A549 (cell line): ENCODE measurements around the gene LRRIQ3. TPM values are rescaled to one million over a fixed set of nuclear protein-coding genes. Genes with fewer than 3 reads are reported as not detected.
"Not testable (repeated sequence)": the region's sequence is repeated elsewhere in the genome, so short reads cannot be mapped to it uniquely, and the experiment has no call there.

Source experiments
- ATAC-seq, 2 experiments: fragments of 200-7000 bp in 1 of 2; fragments of >200 bp in 1 of 2; cut with Nextera tagmentation in 1 of 2; cut with Tn5 transposase in 1 of 2; 3 replicates each; pipeline versions ENCODE4 v1.8.0 to v1.9.1; 2018 to 2020; ENCODE audit warnings: mild to moderate bottlenecking in 1 of 2, moderate library complexity in 1 of 2
- CTCF ChIA-PET: fragments of 300-600 bp; sonication (Branson Sonifier 250); formaldehyde crosslinking; extraction: SDS; loops from one replicate; lab custom pipeline; 2021; ENCODE audit warnings: antibody characterized with exemption, inconsistent platforms; lab: Yijun Ruan, JAX
- POLR2A ChIA-PET: fragments of 350-600 bp; formaldehyde crosslinking; extraction: SDS; loops from one replicate; lab custom pipeline; 2021; ENCODE audit warnings: antibody characterized with exemption, inconsistent platforms; lab: Yijun Ruan, JAX
- DNase-seq, 2 experiments: peaks; one replicate each; pipeline versions ENCODE4 v3.0.0 to v3.0.0-alpha.2; 2011 to 2016; ENCODE audit warnings: low read depth in 1 of 2, low spot score in 1 of 2
- FAIRE-seq: peaks from 2 replicates; lab custom pipeline; 2011; peaks lifted over from hg19 to GRCh38; lab: Jason Lieb, UNC
- H3K27ac ChIP-seq, 2 experiments: fragments of >200 bp; sonication (Bioruptor Twin); formaldehyde crosslinking; 3 replicates each; pipeline ENCODE4 v1.5.1; 2016 to 2017
- H3K4me1 ChIP-seq: fragments of >200 bp; sonication (Bioruptor Twin); formaldehyde crosslinking; 3 replicates; pipeline ENCODE4 v1.6.1; 2016
- H3K4me2 ChIP-seq: fragments of >200 bp; sonication (Bioruptor Twin); formaldehyde crosslinking; 3 replicates; pipeline ENCODE4 v1.6.1; 2016
- H3K4me3 ChIP-seq: fragments of >200 bp; sonication (Bioruptor Twin); formaldehyde crosslinking; 3 replicates; pipeline ENCODE4 v1.5.1; 2016
- H3K9me3 ChIP-seq: fragments of >200 bp; sonication (Bioruptor Twin); formaldehyde crosslinking; 3 replicates; pipeline ENCODE4 v1.6.1; 2016
- CBX8 ChIP-seq: fragments of 200-600 bp; sonication (generic); IDR thresholded peaks from 2 replicates; pipeline ENCODE4 v1.6.1; 2016
- EHMT2 ChIP-seq: fragments of 200-600 bp; sonication (generic); IDR thresholded peaks from 2 replicates; pipeline ENCODE4 v1.6.1; 2016; ENCODE audit warnings: antibody characterized with exemption, low read depth, mild to moderate bottlenecking, moderate library complexity
- EP300 ChIP-seq, 2 experiments: fragments of >200 bp; sonication (Bioruptor Twin); formaldehyde crosslinking; IDR thresholded peaks; 2 replicates in 1 of 2; 3 replicates in 1 of 2; pipeline ENCODE4 v1.6.1; 2016 to 2017
- ESRRA ChIP-seq: fragments of 150-350 bp; IDR thresholded peaks from 2 replicates; pipeline ENCODE4 v1.6.1; 2014; ENCODE audit warnings: mild to moderate bottlenecking, low read length, borderline replicate concordance
- FOSL2 ChIP-seq, 2 experiments: fragments of 450-650 bp in 1 of 2; fragments of >200 bp in 1 of 2; sonication (Bioruptor Twin) in 1 of 2; formaldehyde crosslinking; IDR thresholded peaks; 2 replicates each; pipeline versions ENCODE4 v1.5.0 to v1.6.1; 2016 to 2020; ENCODE audit warnings: mild to moderate bottlenecking in 1 of 2, moderate library complexity in 1 of 2
- FOXS1 ChIP-seq: fragments of 250-450 bp; sonication (Bioruptor Pico); IDR thresholded peaks from 2 replicates; pipeline ENCODE4 v1.5.0; 2020; ENCODE audit warnings: mild to moderate bottlenecking, moderate library complexity
- HES2 ChIP-seq: fragments of >200 bp; sonication (Bioruptor Twin); formaldehyde crosslinking; IDR thresholded peaks from 2 replicates; pipeline ENCODE4 v1.6.1; 2016
- HOXA7 ChIP-seq: fragments of 250-450 bp; sonication (Bioruptor Pico); IDR thresholded peaks from 2 replicates; pipeline ENCODE4 v1.5.0; 2020; ENCODE audit warnings: mild to moderate bottlenecking, moderate library complexity
- HOXB5 ChIP-seq: fragments of 250-450 bp; sonication (Bioruptor Pico); IDR thresholded peaks from 2 replicates; pipeline ENCODE4 v1.5.0; 2020; ENCODE audit warnings: mild to moderate bottlenecking, moderate library complexity
- JUN ChIP-seq, 2 experiments: fragments of >200 bp; sonication (Bioruptor Twin); formaldehyde crosslinking; IDR thresholded peaks; 2 replicates in 1 of 2; 3 replicates in 1 of 2; pipeline ENCODE4 v1.6.1; 2016 to 2017
- MAX ChIP-seq: IDR thresholded peaks from 2 replicates; pipeline ENCODE4 v1.6.1; 2012
- MAZ ChIP-seq: fragments of 150-350 bp; IDR thresholded peaks from 2 replicates; pipeline ENCODE4 v1.6.1; 2014; ENCODE audit warnings: antibody characterized with exemption, low read depth, low read length, borderline replicate concordance
- MYC ChIP-seq: IDR thresholded peaks from 2 replicates; pipeline ENCODE4 v1.6.1; 2012; ENCODE audit warnings: mild to moderate bottlenecking, inconsistent platforms, low read length, improper control_type of control experiment, borderline replicate concordance
- PBX3 ChIP-seq: IDR thresholded peaks from 2 replicates; pipeline ENCODE4 v1.6.1; 2012
- POLR2A ChIP-seq: IDR thresholded peaks from 2 replicates; pipeline ENCODE4 v1.6.1; 2012; ENCODE audit warnings: mild to moderate bottlenecking, low read length
- REST ChIP-seq: fragments of 200-600 bp; sonication (generic); IDR thresholded peaks from 2 replicates; pipeline ENCODE4 v1.6.1; 2016; ENCODE audit warnings: antibody characterized with exemption, mild to moderate bottlenecking, moderate library complexity
- TP53 ChIP-seq: fragments of 250-450 bp; sonication (Bioruptor Pico); IDR thresholded peaks from 2 replicates; pipeline ENCODE4 v1.5.0; 2021; ENCODE audit warnings: mild to moderate bottlenecking, moderate library complexity
- ZC3H11A ChIP-seq: fragments of 450-650 bp; IDR thresholded peaks from 2 replicates; pipeline ENCODE4 v1.6.1; 2014; ENCODE audit warnings: antibody characterized with exemption, mild to moderate bottlenecking
- WGBS: methylation state at CpG from one replicate; pipeline ENCODE4 v1.1.6; 2017; ENCODE audit errors: missing lambda C conversion rate; 5-methylcytosine and 5-hydroxymethylcytosine counted together
- polyA plus RNA-seq, 4 experiments: library from polyadenylated mRNA; depleted of rRNA in 3 of 4; stranded (reverse); fragments of >200 nt; fragmentation: RNase III in 1 of 4; extraction: RNeasy Plus Mini Kit Qiagen cat#74134 plus additional on column Dnase treatment in 1 of 4; gene quantifications; 2 replicates in 3 of 4; 3 replicates in 1 of 4; pipeline ENCODE4 v1.2.3, GENCODE V29; 2011 to 2017

LRRIQ3 gene
- polyA plus RNA-seq, 2 of the 4 experiments (the other 2 are of a cell fraction), result 2.4 to 3.9 TPM

- no peak overlapping the region for H3K4me2 ChIP-seq
- 42% methylated on average over 2 of the region's 2 CpGs for WGBS
- ATAC-seq (no peak), FAIRE-seq (no peak), DNase-seq (no peak)
- ChIA-PET CTCF (no interaction called here), POLR2A (no interaction called here)
- no peak overlapping the region for H3K27ac ChIP-seq
- TF ChIP-seq TP53 (CRISPR knock-in tag), result no peak
- no peak for TF ChIP-seq EHMT2
- no peak for TF ChIP-seq PBX3
- no peak for TF ChIP-seq REST
- TF ChIP-seq HOXB5 (CRISPR knock-in tag), result no peak
- no peak for TF ChIP-seq MAX
- TF ChIP-seq MAZ, result no peak
- TF ChIP-seq EP300 (IDR thresholded peaks at IDR 0.05), result no peak
- no peak for TF ChIP-seq ESRRA
- no peak for TF ChIP-seq HOXA7 (CRISPR knock-in tag)
- TF ChIP-seq JUN (IDR thresholded peaks at IDR 0.05), result no peak
- no peak for TF ChIP-seq ZC3H11A
- TF ChIP-seq FOXS1, result no peak
- TF ChIP-seq HES2, result no peak
- TF ChIP-seq POLR2A, result no peak
- TF ChIP-seq MYC, result no peak
- H3K4me3 ChIP-seq, result no peak overlapping the region
- peaks cover 6% of the 10 kb centered on the region; the same call in 1 of the 3 replicates for H3K4me1 ChIP-seq
- H3K9me3 ChIP-seq, result no peaks in the 10 kb centered on the region
These were observed 4.1 kb downstream of the LRRIQ3 start for GRCh38 chr1:74193908-74194307.

- CTCF ChIA-PET, result no interaction called here
- TF ChIP-seq CBX8 (no peak), FOSL2 (IDR thresholded peaks at IDR 0.05) (no peak), FOSL2 (CRISPR knock-in tag; IDR thresholded peaks at IDR 0.05) (0 out of 2 replicates have a peak, but pooled peaks have one; percentile 3)
- TF ChIP-seq, all 56 proteins: peak for 1
These were observed 17.5 kb downstream of the LRRIQ3 start for GRCh38 chr1:74180490-74180889.

GRCh38 chr1:74174423-74174822 is 23.6 kb downstream of the LRRIQ3 start:
- H3K4me1 ChIP-seq, H3K4me2 ChIP-seq, FAIRE-seq, H3K9me3 ChIP-seq, CTCF ChIA-PET, DNase-seq, POLR2A ChIA-PET, H3K4me3 ChIP-seq, ATAC-seq, H3K27ac ChIP-seq: not testable (repeated sequence)
- 85% methylated on average over 1 of the region's 1 CpG for WGBS

More at GRCh38 chr1:74180490-74180889, 17.5 kb downstream of the LRRIQ3 start:
- no peak for DNase-seq
- no peak overlapping the region for H3K27ac ChIP-seq
- no peaks in the 10 kb centered on the region for H3K9me3 ChIP-seq
- no peak for ATAC-seq
- H3K4me3 ChIP-seq, result no peak overlapping the region
- H3K4me1 ChIP-seq, result no peaks in the 10 kb centered on the region
- no peak for FAIRE-seq
- no peak overlapping the region for H3K4me2 ChIP-seq
- POLR2A ChIA-PET, result no interaction called here
